HCT116 (cell line): ENCODE data around the gene SMIM36. TPM values are rescaled to one million over a fixed set of nuclear protein-coding genes. Genes with fewer than 3 reads are reported as not detected.
"Not testable (repeated sequence)": the region's sequence is repeated elsewhere in the genome, so short reads cannot be mapped to it uniquely, and the experiment has no call there.

Experiments
- ATAC-seq: fragments of 200-7000 bp; cut with Tn5 transposase; 2 replicates; pipeline ENCODE4 v1.9.1; 2020; ENCODE audit warnings: mild to moderate bottlenecking, moderate library complexity
- BruUV-seq: library from RNA; stranded (reverse); fragments of 400-500 nt; replicated peaks from 2 replicates; lab custom pipeline; 2021; lab: Mats Ljungman, UMichigan
- CTCF ChIA-PET: fragments of 300-600 bp; sonication (Branson Sonifier 250); formaldehyde crosslinking; loops from one replicate; lab custom pipeline; 2021; ENCODE audit warnings: antibody characterized with exemption; lab: Charles Lee
- POLR2A ChIA-PET: fragments of 300-600, 350-600 bp; sonication (Branson Sonifier 250); formaldehyde crosslinking; loops from one replicate; lab custom pipeline; 2021; ENCODE audit warnings: antibody characterized with exemption; lab: Charles Lee
- RAD21 ChIA-PET, 2 experiments: fragments of 300-600 bp; sonication (Branson Sonifier 250); formaldehyde crosslinking; loops; one replicate each; lab custom pipeline; 2023; ENCODE audit warnings: low total read pairs in 2 of 2; ENCODE audit not compliant: uncharacterized antibody in 2 of 2, unreplicated experiment in 2 of 2, low non-redundant PET in 1 of 2; lab: Charles Lee
- DNase-seq: peaks from one replicate; pipeline ENCODE4 v3.0.0-alpha.2; 2010; ENCODE audit warnings: low read depth, low spot score
- H2AFZ ChIP-seq: fragments of 200-600 bp; shearing (Covaris generic), sonication (generic); 2 replicates; pipeline ENCODE4 v1.6.1; 2017; ENCODE audit warnings: low read depth, mixed run types, mixed read lengths, antibody characterized with exemption, low read length; ENCODE audit not compliant: poor library complexity, severe bottlenecking
- H3K27ac ChIP-seq: 2 replicates; pipeline ENCODE4 v1.5.1; 2012; ENCODE audit warnings: low read depth, low read length
- H3K27me3 ChIP-seq: fragments of 200-600 bp; sonication (generic); 2 replicates; pipeline ENCODE4 v1.6.1; 2016; ENCODE audit warnings: mixed run types, low read length, mixed read lengths; ENCODE audit not compliant: insufficient read depth
- H3K36me3 ChIP-seq, 2 experiments: fragments of 200-500 bp in 1 of 2; fragments of 200-600 bp in 1 of 2; sonication (Bioruptor generic) in 1 of 2; sonication (generic) in 1 of 2; 2 replicates each; pipeline versions ENCODE4 v1.5.1 to v1.6.1; 2014 to 2016; ENCODE audit warnings: low read length in 2 of 2, inconsistent platforms in 1 of 2, mixed read lengths in 1 of 2, mixed run types in 1 of 2; ENCODE audit not compliant: insufficient read depth in 2 of 2, control insufficient read depth in 1 of 2
- H3K4me1 ChIP-seq, 2 experiments: fragments of 200-600 bp in 1 of 2; sonication (generic) in 1 of 2; 2 replicates each; pipeline versions ENCODE4 v1.5.1 to v1.6.1; 2012 to 2017; ENCODE audit warnings: low read length in 2 of 2, inconsistent platforms in 1 of 2, mild to moderate bottlenecking in 1 of 2, mixed read lengths in 1 of 2, mixed run types in 1 of 2, moderate library complexity in 1 of 2; ENCODE audit not compliant: insufficient read depth in 2 of 2, control insufficient read depth in 1 of 2
- H3K4me2 ChIP-seq: fragments of 200-600 bp; sonication (generic); 2 replicates; pipeline ENCODE4 v1.6.1; 2017; ENCODE audit warnings: mixed run types, low read length, mixed read lengths
- H3K4me3 ChIP-seq, 2 experiments: fragments of 200-600 bp in 1 of 2; sonication (generic) in 1 of 2; replicated peaks in 1 of 2; 2 replicates each; pipeline ENCODE4 v1.5.1; 2011 to 2016; ENCODE audit warnings: low read length in 2 of 2, control low read depth in 1 of 2, low read depth in 1 of 2, mild to moderate bottlenecking in 1 of 2, mixed read lengths in 1 of 2, mixed run types in 1 of 2
- H3K79me2 ChIP-seq: fragments of 200-600 bp; sonication (generic); 2 replicates; pipeline ENCODE4 v1.6.1; 2017; ENCODE audit warnings: mild to moderate bottlenecking, mixed run types, low read length, moderate library complexity, mixed read lengths; ENCODE audit not compliant: insufficient read depth
- H3K9ac ChIP-seq: fragments of 200-600 bp; sonication (generic); 2 replicates; pipeline ENCODE4 v1.6.1; 2016; ENCODE audit warnings: low read length, mixed read lengths
- H3K9me2 ChIP-seq: fragments of 200-600 bp; sonication (generic), shearing (Covaris generic); 2 replicates; pipeline ENCODE4 v1.6.1; 2017; ENCODE audit warnings: mixed run types, mild to moderate bottlenecking, moderate library complexity; ENCODE audit not compliant: insufficient read depth
- H3K9me3 ChIP-seq, 2 experiments: fragments of 200-500 bp in 1 of 2; fragments of 200-600 bp in 1 of 2; sonication (Bioruptor generic) in 1 of 2; sonication (generic) in 1 of 2; 2 replicates each; pipeline ENCODE4 v1.6.1; 2014 to 2017; ENCODE audit warnings: low read length in 2 of 2, mixed read lengths in 2 of 2, inconsistent platforms in 1 of 2, low read depth in 1 of 2, mild to moderate bottlenecking in 1 of 2, mixed run types in 1 of 2, moderate library complexity in 1 of 2; ENCODE audit not compliant: control insufficient read depth in 1 of 2, insufficient read depth in 1 of 2
- H4K20me1 ChIP-seq: fragments of 200-600 bp; sonication (generic), shearing (Covaris generic); 2 replicates; pipeline ENCODE4 v1.6.1; 2017; ENCODE audit warnings: mixed run types, mild to moderate bottlenecking, moderate library complexity; ENCODE audit not compliant: insufficient read depth
- FOSL1 ChIP-seq: IDR thresholded peaks from 2 replicates; pipeline ENCODE4 v1.6.1; 2012; ENCODE audit warnings: low read depth
- SIN3A ChIP-seq: IDR thresholded peaks from 2 replicates; pipeline ENCODE4 v1.6.1; 2012; ENCODE audit warnings: low read depth
- SRF ChIP-seq: IDR thresholded peaks from 2 replicates; pipeline ENCODE4 v1.6.1; 2012; ENCODE audit warnings: low read depth
- intact Hi-C: fragments of 100-400 bp; cut with micrococcal nuclease; formaldehyde crosslinking; loops from 2 replicates; pipeline ENCODE4 v1.10.0; 2022
- total RNA-seq: library from RNA; stranded (reverse); gene quantifications from one replicate; pipeline ENCODE4 v1.2.1, GENCODE V29; 2021; ENCODE audit not compliant: unreplicated experiment

Gene SMIM36
- total RNA-seq, 1 experiment from 2014 or later, result 0.37 TPM

DNA sequence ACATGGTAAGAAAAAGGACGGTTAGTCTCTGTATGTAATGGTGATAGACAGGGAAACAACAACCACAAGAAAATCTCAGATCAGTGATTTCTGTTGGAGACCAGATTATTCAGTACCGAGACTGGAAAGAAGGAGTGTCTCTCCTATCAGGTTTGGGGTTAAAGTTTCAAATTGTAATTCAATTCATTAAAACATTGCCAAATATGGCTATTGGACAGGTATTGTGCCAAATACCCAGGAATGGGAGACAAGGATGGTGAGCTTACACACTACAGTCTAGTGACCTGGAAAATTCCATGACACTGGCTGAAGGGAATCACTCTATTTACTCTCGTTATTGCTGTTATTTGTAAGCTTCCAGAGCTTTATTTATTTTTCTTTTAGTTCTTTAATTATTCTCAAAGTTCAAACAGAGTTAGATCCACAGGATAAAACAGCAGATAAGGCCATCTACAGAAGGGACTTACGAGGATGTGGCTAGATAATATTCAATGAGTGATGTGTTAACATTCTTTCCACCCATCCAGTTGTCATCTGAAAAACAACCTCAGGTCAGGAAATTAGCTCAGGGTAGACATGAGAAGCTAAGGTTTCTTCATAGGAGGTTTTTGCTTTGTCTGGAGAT, 64.6 kb downstream of the SMIM36 start:
- ChIA-PET CTCF (no interaction called here), RAD21 (interaction anchor here in 1 of 2 experiments (0.7 kb wide), 1 partner anchor 21 kb away, joined by 3 read pairs; no protein-coding TSS in a partner anchor), POLR2A (no interaction called here)
- no peak overlapping the region for H3K27ac ChIP-seq
- no peaks in the 10 kb centered on the region for H3K9me2 ChIP-seq
- H3K4me2 ChIP-seq, result no peak overlapping the region
- TF ChIP-seq SIN3A (no peak), SRF (0 out of 2 replicates have a peak, but pooled peaks have one; percentile 31), FOSL1 (no peak)
- no peaks in the 10 kb centered on the region for H3K9me3 ChIP-seq
- ATAC-seq (no peak), DNase-seq (no peak)
- no TSS peak for BruUV-seq
- no peaks in the 10 kb centered on the region for H3K79me2 ChIP-seq
- peaks cover 4 to 14% of the 10 kb centered on the region in 2 experiments; a peak in 3 of 4 replicates for H3K4me1 ChIP-seq
- H3K4me3 ChIP-seq, result no peak overlapping the region
- no peak overlapping the region for H2AFZ ChIP-seq
- no peaks in the 10 kb centered on the region for H4K20me1 ChIP-seq
- intact Hi-C loops, result no loop called here
- H3K36me3 ChIP-seq, result no peaks in the 10 kb centered on the region
- H3K9ac ChIP-seq, result no peak overlapping the region
- no peaks in the 10 kb centered on the region for H3K27me3 ChIP-seq

DNA sequence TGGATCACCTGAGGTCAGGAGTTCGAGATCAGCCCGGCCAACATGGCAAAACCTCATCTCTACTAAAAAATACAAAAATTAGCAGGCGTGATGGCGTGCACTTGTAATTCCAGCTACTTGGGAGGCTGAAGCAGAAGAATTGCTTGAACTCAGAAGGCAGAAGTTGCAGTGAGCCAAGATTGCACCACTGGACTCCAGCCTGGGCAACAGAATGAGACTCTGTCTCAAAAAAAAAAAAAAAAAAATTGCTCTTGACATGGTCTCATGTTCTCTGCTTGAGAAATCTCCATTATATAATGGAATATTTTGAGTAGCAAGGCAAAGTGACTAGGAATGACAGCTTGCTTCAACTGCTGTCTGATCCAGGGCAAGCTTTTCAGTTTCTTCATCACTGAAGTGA, 65.2 kb downstream of the SMIM36 start:
- H3K27ac ChIP-seq, POLR2A ChIA-PET, H3K4me3 ChIP-seq, H3K9me2 ChIP-seq, BruUV-seq, CTCF ChIA-PET, intact Hi-C loops, H3K4me1 ChIP-seq, H2AFZ ChIP-seq, H3K27me3 ChIP-seq, H3K36me3 ChIP-seq, H3K9me3 ChIP-seq, H4K20me1 ChIP-seq, DNase-seq, H3K79me2 ChIP-seq, H3K9ac ChIP-seq, ATAC-seq, H3K4me2 ChIP-seq: not testable (repeated sequence)
- RAD21 ChIA-PET, result interaction anchor here in 1 of 2 experiments (0.7 kb wide), 2 partner anchors 21 to 59 kb away, joined by 3 read pairs; no protein-coding TSS in a partner anchor
